GM19240 (cell line): Measurements from ENCODE around the gene PTPRN2.

ENCODE experiments used
- DNase-seq: peaks from one replicate; pipeline ENCODE4 v3.0.0; 2011; ENCODE audit warnings: low spot score; ENCODE audit not compliant: insufficient read length

Gene PTPRN2

DNA sequence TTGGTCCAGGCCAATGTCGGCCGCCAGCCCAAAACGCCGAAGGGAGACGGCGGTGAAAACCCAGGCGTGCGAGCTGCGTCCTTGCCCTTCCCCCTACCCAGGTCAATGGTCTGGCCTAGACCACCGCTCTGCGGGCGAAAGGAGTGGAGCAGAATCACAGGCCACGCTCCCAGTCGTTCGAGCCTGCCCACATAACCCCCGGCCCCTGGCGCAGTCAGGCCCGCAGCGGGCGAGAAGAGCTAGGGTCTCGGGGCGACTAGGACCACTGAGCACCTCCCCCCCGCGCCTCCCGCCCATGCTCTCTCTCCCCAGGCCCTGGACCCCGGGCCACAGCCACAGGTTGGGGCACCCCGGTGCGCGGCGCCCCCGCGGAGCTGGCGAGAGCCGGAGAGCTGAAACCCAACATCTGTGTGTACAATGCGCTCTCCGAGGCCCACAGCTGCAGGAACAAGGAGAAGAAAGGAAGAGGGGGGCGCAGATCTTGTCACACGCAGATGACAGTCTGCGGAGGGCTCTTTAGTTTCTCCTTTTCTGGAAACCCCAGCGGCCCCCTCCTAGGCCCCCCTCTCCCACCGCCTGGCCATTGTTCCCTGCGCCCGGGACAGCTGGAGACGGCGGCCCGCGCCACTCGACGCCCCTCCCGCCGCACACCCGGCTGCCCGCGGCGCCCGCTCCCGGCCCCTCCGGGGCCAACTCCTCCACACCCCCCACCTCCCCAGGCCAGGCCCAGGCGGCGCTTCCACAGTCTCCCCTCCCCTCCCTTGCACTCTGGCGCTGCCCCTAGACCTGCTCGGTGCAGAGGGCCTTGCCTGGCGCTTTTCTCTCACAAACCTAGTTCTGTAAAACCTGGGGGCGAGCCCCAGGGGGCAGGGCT, 895.8 kb downstream of the PTPRN2 start:
- no peak for DNase-seq

DNA sequence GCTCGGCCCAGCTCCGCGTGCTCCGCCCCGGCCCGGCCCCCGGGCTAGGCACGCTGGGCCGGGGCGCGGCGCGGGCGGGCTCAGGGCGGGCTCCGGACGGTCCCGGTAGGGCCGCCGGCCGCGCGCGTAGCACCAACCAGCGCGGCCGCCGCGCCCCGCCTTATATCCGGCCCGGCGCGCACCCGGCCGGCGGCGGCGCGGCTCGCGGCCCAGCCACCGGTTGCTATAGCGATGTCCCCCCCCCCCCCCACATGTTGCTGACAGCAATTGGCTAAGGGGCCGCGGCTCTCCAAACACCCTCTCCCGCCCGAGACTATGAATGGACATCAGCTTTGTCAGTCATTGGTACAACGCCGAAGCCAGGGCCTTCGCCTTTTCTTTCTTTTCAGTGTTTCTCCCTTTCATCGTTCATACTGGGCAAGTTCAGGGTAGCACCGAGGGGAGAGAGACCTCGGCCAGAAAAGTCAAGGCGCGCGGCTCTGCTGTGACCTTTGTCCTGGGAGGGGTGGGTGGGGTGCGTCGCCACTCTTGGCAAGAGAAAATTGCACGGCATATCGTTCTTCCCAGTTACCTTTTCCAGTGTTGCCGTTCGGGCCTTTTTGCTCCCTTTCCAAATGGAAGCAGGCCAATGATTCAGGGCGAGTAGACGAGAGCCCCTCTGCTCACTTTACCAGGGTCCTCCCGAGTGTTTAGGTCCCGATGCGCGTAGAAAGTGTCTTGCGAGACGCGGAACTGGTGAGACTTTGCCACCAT, 896.6 kb downstream of the PTPRN2 start:
- no peak for DNase-seq

DNA sequence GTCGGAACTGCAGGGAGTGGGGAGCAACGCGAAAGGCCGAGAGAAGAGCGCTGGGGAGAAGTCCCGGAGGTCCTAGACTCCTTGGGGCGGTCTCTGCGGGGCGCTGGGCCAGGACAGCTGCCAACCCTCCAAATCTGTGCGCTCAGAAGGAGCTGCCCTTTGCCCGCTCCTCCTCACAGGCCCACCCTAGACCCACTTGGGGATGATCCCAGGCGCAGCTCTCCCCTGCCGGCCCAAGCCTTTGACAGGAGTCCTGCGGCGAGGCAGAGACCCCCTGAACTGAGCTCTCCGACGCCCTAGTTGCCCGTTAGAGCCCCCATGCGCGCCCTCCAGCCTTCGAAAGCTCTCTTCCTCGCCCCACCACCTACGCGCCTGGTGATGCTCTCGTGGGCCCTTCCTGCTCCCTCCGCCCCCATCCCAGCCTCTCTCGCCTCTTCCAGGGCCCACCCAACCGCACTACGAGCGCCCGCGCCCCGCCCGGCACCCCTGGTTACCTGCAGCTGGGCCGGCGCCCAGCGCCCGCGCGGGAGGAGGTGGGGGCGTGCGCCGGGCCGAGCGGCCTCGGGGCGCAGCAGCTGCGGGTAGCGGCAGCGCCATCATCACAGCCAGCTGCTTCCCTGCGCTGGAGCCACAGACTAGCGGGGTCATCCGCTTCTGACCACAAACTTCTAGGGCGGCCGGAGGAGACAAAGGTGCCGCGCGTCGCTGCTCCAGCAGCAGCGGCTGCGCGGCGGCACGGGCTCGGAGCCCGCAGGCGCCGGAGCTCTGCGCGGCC, 897.4 kb downstream of the PTPRN2 start:
- DNase-seq = no peak

GRCh38 chr7:157689269-157690057, 898.2 kb downstream of the PTPRN2 start:
- no peak for DNase-seq

GRCh38 chr7:157688533-157689268, 898.9 kb downstream of the PTPRN2 start:
- no peak for DNase-seq

DNA sequence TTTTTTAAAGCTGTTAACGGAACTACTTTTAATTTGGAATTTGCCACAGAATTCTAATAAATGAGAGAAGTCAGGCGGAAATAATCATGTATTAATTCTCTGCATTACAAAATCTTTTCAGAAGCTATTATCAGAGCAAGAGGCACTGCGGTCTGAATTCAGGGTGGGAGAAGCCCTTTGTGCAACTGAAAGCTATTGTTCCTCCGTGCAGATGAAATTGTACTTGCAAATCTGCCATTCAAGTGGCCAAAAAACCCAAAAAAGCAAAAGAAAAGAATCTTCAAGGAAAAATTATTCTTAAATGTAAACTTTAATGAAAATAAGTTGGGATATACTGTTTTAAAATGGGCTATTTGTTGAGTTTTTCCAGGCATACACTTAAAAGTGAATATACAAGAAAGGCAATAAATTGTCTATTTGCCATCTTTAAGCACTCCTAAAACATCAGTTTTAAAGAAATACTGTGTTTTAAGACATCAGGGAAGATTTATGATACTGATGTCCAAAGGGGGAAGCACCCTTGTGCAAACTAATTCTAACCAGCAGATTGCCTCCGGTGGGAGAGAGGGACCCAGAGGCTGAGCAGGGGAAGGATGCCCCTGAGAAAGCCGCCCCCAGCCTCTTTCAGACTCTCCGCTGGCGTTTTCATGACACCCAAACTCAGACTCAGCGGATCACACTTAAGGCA, 899.6 kb downstream of the PTPRN2 start:
- no peak for DNase-seq

GRCh38 chr7:157687158-157687557, 900.5 kb downstream of the PTPRN2 start:
- no peak for DNase-seq

DNA sequence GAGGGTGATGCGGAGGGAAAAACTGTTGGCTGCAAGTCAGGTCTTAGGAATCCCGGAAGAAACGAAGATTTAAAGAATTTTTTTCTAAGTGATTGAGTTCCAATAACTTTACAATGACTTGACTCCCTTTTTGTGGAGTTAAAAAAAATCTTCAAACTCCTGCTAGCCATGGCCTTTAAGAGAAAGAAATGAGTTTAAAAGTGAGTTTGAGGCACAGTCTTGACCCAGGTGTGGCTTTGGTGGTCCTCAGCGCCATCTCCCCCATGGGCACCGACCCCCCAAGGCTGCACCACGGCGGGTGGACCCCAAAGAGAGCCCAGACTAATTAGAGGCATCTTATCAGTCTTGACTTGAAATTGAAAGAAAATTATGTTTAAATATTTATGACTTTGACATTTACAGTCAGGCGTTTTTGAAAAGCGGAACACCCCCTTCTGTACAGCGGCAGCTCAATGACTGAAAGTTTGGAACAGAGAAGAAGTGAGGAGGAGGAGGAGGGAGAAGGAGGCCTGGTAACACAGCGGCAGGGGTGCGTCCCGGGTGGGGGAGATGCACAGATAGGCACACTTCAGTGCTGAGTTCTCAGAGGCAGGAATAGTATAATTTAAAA, 901.2 kb downstream of the PTPRN2 start:
- DNase-seq = no peak

DNA sequence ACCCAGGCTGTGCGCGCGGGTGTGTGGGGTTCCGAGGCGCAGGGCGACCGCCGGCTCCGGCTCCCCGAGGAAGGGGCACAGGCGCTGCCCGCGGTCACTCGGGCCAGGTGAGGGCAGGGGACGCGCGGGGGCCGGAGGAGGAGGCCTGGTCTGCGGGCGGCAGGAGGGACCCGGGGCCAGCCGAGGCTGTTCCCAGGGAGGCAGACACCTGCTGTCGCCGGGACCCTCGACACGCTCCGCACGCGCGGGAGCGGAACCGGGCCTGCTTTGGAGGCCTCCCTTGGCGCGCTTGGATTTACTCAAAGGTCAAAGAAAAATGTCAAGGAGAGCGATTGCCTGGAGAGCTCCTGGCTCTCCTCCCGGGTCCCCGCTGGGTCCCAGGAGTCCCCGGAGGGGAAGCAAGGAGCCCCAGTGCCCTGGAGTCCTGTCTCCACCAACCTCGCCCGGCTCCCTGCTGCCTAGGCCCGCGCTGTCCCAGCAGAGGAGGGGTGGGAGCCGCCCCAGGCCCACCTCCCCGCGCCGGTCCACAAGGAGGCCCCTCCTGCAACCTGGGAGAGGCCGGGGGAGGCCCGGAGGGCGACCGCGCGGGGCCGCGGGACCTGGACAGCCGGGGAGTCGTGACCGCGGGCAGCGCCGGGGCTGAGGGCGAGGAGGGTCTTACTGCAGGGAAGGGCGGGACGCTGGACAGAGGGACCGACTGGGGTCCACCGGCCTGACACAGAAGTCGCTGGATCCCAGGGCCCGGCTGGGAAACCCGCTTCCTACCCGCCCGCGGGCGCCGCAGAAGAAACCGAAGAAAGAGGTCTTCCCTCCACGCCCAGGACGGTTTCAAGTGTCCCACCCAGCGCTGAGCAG, 902.0 kb downstream of the PTPRN2 start:
- no peak for DNase-seq

GRCh38 chr7:157684909-157685429, 902.7 kb downstream of the PTPRN2 start:
- no peak for DNase-seq

GRCh38 chr7:157684157-157684908, 903.3 kb downstream of the PTPRN2 start:
- no peak for DNase-seq

- DNase-seq = no peak
Measured at GRCh38 chr7:157683747-157684156, 903.9 kb downstream of the PTPRN2 start.

DNA sequence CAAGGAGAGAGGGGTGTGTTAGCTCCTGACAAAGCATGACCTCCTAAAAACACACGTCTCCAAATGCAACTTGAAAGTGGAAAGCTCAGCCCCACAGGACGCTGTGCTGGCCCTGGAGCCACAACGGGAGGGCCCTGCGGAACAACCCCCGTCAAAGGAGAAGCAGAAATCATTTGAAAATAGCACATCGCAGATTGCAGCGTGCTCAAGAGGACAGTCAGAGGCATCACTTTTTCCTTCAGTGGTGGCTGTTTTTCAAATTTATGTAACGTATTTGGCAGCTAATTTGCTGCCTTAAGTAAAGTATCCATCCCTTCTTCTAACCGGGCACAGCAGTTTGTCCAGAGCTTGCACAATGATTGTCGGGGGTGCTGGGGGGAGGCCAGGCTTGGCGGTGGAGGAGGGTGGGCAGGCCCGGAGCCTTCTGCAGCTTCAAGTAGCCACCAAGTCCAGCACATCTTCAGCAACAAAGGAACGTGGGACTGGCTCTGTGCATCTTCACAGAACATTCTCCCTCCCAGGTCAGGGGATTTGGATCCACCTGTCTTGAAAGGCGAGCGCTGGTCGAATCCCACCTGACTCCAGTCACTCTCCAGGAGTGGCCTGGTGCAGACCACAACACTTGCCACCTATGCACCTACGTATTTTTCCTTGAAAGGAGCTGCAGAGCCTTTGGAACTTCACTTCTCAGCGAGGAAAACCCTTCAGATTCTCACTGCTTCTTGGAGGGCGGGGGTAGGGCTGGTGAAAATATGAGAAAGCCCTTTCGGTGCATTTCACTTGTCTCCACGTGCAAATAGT, 904.5 kb downstream of the PTPRN2 start:
- no peak for DNase-seq

- DNase-seq = no peak
Measured at GRCh38 chr7:157682064-157682945, 905.3 kb downstream of the PTPRN2 start.

- no peak for DNase-seq
Measured at GRCh38 chr7:157679607-157680006, 908.0 kb downstream of the PTPRN2 start.

GRCh38 chr7:157678501-157678900, 909.1 kb downstream of the PTPRN2 start:
- no peak for DNase-seq
